Gastroesophageal sphincter (tissue), 4 donors: Measurements from ENCODE around the gene BCKDK. TPM values are rescaled to one million over a fixed set of nuclear protein-coding genes. Genes with fewer than 3 reads are reported as not detected.

ENCODE experiments used
- ATAC-seq: fragments of 150-250 bp; one replicate; pipeline ENCODE4 v1.9.1; 2016; ENCODE audit warnings: mild to moderate bottlenecking, moderate library complexity
- H3K27ac ChIP-seq, 4 donors: fragments of 200-600 bp; sonication (generic) in 3 of 4; 1 replicate in 3 of 4; 2 replicates in 1 of 4; pipeline ENCODE4 v1.5.1; 2016 to 2019
- H3K27me3 ChIP-seq: fragments of 200-600 bp; sonication (generic); one replicate; pipeline ENCODE4 v1.5.1; 2019
- H3K36me3 ChIP-seq, 2 donors: fragments of 200-600 bp; sonication (generic); one replicate each; pipeline ENCODE4 v1.5.1; 2019; ENCODE audit warnings: control low read depth in 1 of 2
- H3K4me1 ChIP-seq, 3 donors: fragments of 200-600 bp; sonication (generic); 1 replicate in 2 of 3; 2 replicates in 1 of 3; pipeline ENCODE4 v1.5.1; 2016 to 2019; ENCODE audit warnings: control low read depth in 2 of 3
- H3K4me3 ChIP-seq, 2 donors: fragments of 200-600 bp; sonication (generic); one replicate each; pipeline ENCODE4 v1.5.1; 2019; ENCODE audit warnings: mild to moderate bottlenecking in 1 of 2, moderate library complexity in 1 of 2
- H3K9me3 ChIP-seq, 3 donors: fragments of 200-600 bp; sonication (generic); one replicate each; pipeline ENCODE4 v1.5.1; 2017 to 2019; ENCODE audit warnings: control low read depth in 2 of 3
- CTCF ChIP-seq, 4 experiments: fragments of 200-600 bp in 2 of 4; fragments of 450-650 bp in 2 of 4; sonication (generic) in 1 of 4; IDR thresholded peaks; one replicate each; pipeline ENCODE4 v1.5.1; 2017 to 2019; ENCODE audit warnings: antibody characterized with exemption in 4 of 4, mild to moderate bottlenecking in 2 of 4, moderate library complexity in 2 of 4
- EP300 ChIP-seq: sonication (generic); formaldehyde crosslinking; IDR thresholded peaks from one replicate; pipeline ENCODE4 v1.6.1; 2017; ENCODE audit warnings: antibody characterized with exemption, mild to moderate bottlenecking
- POLR2A ChIP-seq, 2 donors: fragments of 450-650 bp; IDR thresholded peaks; one replicate each; pipeline ENCODE4 v1.6.1; 2017; ENCODE audit warnings: antibody characterized with exemption in 2 of 2, mild to moderate bottlenecking in 2 of 2, moderate library complexity in 1 of 2
- POLR2AphosphoS5 ChIP-seq: sonication (generic); formaldehyde crosslinking; IDR thresholded peaks from one replicate; pipeline ENCODE4 v1.6.1; 2017; ENCODE audit warnings: antibody characterized with exemption
- WGBS, 2 donors: methylation state at CpG; one replicate each; pipeline ENCODE4 v1.1.5; 2018; ENCODE audit warnings: low coverage in 1 of 2; 5-methylcytosine and 5-hydroxymethylcytosine counted together
- total RNA-seq, 4 donors: library from RNA; depleted of rRNA; stranded (reverse); fragments of >200 nt; gene quantifications; one replicate each; pipeline ENCODE4 v1.1.0, GENCODE V29; 2016

BCKDK gene
- total RNA-seq, 4 donors from 2014 or later = 26.5 to 70.2 (median 39.8) TPM

- no peak overlapping the region for H3K27ac ChIP-seq
- H3K36me3 ChIP-seq = peaks cover 0 to 54% of the 10 kb centered on the region in 2 donors
- no CpG with 5 or more reads among the region's 16 CpGs for WGBS, 2 donors
- peaks cover 5 to 40% (median 17%) of the 10 kb centered on the region in 3 donors for H3K4me1 ChIP-seq
- H3K27me3 ChIP-seq = no peaks in the 10 kb centered on the region
- TF ChIP-seq POLR2AphosphoS5 = no peak
- no peak for TF ChIP-seq CTCF (IDR thresholded peaks at IDR 0.05)
- no peak for TF ChIP-seq POLR2A (IDR thresholded peaks at IDR 0.05)
- TF ChIP-seq EP300 = no peak
- H3K9me3 ChIP-seq = no peaks in the 10 kb centered on the region
- no peak for ATAC-seq
- no peak overlapping the region for H3K4me3 ChIP-seq
These were observed 31.9 kb upstream of the BCKDK start for GRCh38 chr16:31076319-31076718.

- 98% methylated on average over 7 of the region's 13 CpGs; no CpG with 5 or more reads in 1 of the 2 donors for WGBS, 2 donors
- Histone ChIP-seq H3K27ac (no peak overlapping the region), H3K4me1 (peaks cover 5 to 40% (median 16%) of the 10 kb centered on the region in 3 donors), H3K4me3 (no peak overlapping the region), H3K9me3 (no peaks in the 10 kb centered on the region), H3K36me3 (peaks cover 0 to 61% of the 10 kb centered on the region in 2 donors), H3K27me3 (no peaks in the 10 kb centered on the region)
- TF ChIP-seq CTCF (IDR thresholded peaks at IDR 0.05) (no peak), EP300 (no peak), POLR2AphosphoS5 (no peak), POLR2A (IDR thresholded peaks at IDR 0.05) (no peak)
- no peak for ATAC-seq
These were observed 31.2 kb upstream of the BCKDK start for GRCh38 chr16:31077024-31077423.

GRCh38 chr16:31077592-31078396 lies 30.4 kb upstream of the BCKDK start:
- Histone ChIP-seq H3K27me3 (no peaks in the 10 kb centered on the region), H3K27ac (no peak overlapping the region), H3K36me3 (peaks cover 0 to 69% of the 10 kb centered on the region in 2 donors), H3K4me3 (no peak overlapping the region), H3K9me3 (no peaks in the 10 kb centered on the region), H3K4me1 (peaks cover 0 to 40% (median 11%) of the 10 kb centered on the region in 3 donors)
- no peak for ATAC-seq
- 91 to 100% methylated on average over 1 to 25 of the region's 30 CpGs for WGBS, 2 donors
- no peak for TF ChIP-seq CTCF (IDR thresholded peaks at IDR 0.05)
- no peak for TF ChIP-seq POLR2AphosphoS5
- TF ChIP-seq POLR2A (IDR thresholded peaks at IDR 0.05) = no peak
- TF ChIP-seq EP300 = no peak

- Histone ChIP-seq H3K27ac (no peak overlapping the region), H3K36me3 (peaks cover 0 to 79% of the 10 kb centered on the region in 2 donors), H3K9me3 (no peaks in the 10 kb centered on the region), H3K4me3 (no peak overlapping the region), H3K4me1 (peaks cover 0 to 43% (median 10%) of the 10 kb centered on the region in 3 donors), H3K27me3 (no peaks in the 10 kb centered on the region)
- no peak for ATAC-seq
- WGBS, 2 donors = 80 to 85% methylated on average over 3 to 4 of the region's 15 CpGs
- TF ChIP-seq POLR2AphosphoS5 (no peak), EP300 (no peak), CTCF (IDR thresholded peaks at IDR 0.05) (no peak), POLR2A (IDR thresholded peaks at IDR 0.05) (no peak)
These were observed 29.4 kb upstream of the BCKDK start for GRCh38 chr16:31078597-31079341.
